Ramos (cell line): ENCODE results near the gene SNN.

Experiments
- in situ Hi-C: fragments of 300-500 bp; cut with MboI; formaldehyde crosslinking; loops from one replicate; pipeline ENCODE4 v1.14.3; 2022; ENCODE audit warnings: low sequenced_read_pairs; ENCODE audit not compliant: unreplicated experiment

The SNN gene

DNA sequence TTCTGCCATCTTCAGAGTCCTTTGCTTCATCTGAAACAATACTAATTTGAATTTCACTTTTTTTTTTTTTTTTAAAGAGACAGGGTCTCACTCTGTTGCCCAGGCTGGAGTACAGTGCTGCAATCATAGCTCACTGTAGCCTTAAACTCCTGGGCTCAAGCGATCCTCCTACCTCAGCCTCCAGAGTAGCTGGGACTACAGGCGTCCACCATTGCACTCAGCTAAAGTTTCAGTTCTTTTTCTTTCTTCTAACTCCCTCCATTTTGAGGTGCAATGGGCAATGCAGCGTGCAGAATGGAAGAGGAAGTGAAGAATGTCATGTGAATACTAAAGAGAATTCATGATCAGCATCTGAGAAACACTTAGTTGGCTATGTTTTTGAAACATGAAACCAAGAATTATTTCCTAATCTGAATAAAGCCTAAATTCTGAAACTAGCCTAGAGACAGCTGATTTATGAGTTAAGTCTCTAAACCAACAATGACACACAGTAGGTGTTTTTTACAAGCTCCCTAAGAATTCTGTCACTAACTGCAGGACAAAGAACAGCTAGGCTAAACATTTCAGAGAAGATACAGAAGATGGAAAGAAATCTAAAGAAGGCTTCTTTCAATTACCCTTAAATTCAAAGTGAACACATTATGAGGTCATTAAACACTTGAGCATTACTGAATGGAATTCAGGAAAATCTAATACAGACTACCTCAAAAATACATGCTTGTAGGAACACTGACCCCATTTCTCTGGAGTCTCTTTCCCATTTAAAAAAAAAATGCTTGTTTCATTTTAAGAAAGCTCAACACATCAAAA lies 21.0 kb downstream of the SNN start:
- in situ Hi-C loops = no loop called here

DNA sequence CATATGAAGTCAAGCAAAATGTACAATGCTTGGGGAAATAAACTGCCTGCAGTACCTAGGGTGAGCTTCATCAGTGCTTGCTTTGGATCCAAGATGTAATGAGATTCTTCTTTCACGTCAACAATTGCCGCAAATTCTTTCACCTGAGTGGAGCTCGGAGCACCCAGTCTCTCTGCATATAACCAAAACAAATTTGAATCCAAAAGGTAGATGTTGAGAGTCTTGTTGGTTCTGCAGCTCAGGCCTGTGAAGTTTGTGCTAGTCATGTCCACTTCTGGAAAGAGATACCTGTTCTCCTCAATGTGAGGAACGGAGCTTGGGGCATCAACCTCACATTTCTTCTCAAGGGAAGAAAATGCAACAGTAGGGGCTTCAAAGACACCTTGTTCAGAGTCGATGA lies 23.0 kb downstream of the SNN start:
- in situ Hi-C loops = no loop called here

DNA sequence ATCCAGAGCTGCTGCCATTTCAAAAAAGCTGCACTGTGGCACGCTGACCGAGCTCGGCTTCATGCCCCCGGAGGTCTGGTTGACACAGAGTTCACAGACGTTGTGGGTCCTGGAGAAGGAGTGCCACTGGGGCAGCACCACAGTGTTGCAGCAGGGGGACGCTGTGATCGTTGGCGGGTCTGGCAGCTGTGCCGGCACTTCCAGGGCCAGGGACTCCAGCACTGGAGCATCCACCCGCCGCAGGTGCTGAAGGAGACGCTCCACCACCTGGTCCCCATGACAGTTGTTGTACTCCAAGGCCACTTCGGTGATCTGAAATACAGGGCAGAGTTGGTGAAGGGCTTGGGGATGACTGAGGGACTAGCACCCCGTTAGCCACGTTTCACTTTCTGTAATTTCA lies 23.5 kb downstream of the SNN start:
- in situ Hi-C loops = no loop called here

DNA sequence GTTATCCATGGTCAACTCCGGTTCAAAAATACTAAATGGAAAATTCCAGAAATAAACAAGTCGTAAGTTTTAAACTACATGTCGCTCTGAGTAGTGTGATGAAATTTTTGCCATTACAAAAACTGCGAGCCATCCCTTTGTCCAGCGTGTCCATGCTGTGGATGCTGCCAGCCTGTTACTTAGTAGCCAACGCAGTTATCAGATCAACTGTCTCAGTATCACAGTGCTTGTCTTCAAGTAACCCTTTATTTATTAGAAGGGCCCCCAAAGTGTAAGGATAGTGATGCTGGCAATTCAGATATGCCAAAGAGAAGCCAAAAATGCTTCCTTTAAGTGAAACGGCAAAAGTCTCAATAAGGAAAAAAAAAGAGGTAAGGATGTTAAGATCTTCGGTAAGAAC lies 23.9 kb downstream of the SNN start:
- in situ Hi-C loops = no loop called here

DNA sequence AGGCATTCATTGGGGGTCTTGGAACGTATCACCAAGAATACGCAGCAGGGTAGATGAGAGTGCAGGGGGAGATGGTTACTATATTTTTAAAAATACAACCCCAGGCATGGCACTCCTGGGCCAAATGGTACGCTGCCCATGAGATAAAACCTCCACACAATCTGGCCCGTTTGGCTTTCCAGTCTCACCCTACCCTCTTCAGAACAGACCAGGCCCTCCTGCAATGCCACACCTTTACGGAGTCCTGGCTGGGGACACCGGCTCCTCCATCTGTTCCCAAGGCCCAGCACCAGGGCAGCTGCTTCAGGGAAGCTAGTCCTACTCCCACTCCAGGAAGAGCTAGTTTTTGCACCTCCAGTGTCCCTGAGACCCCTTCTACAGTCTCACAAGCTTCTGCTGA lies 24.4 kb downstream of the SNN start:
- in situ Hi-C loops = no loop called here

DNA sequence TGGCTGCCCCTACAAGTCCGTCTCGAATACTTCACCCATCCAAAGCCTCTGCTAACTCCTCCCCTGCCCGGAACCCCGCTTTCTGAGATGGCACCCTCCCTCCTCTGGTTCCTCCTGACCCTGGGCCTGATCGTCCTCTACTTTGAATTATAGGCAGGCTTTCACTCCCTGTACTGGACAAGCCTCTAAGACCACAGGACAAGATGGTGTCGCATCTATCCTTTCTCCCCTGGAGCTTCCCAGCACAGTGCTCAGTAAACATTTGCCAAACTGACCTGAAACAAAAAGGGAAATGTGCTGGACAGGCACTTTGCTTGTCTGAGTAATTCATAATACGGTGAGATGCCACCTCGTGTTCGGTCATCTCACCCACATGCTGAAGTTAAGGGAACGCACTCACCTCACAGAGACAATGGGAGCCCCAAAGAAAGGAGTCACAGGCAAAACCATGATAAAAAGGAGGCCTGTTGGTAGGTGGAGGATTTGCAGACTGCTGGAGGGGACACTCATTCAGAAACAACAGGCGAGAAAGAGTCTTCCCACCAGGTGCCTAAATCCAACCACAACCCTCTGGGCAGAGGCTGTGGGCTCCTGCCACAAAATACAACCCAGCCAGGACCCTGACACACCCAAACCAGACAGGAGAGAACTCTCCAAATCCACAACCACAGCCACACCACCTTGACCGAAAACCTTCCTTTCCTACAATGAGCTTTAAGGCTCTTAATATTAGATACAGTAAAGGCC lies 28.2 kb downstream of the SNN start:
- in situ Hi-C loops = no loop called here

DNA sequence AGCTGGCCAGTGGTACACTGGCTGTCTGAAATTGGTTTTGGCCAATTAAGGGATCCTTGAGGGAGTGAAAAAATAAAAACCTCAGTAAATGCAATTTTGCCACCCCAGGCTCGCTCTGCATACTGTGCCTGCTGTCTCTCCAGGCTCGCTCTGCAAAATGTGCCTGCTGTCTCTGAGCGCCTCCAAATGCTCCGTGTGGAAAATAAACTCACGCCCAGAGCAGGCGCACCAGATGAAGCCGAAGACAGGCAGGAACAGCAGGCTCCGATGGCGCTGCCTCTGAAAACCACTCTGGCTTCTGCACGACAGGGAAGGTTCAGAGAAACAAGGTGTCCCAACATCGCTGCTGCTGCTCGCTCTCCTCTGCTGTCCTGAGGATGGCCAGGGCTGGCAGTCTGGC lies 29.1 kb downstream of the SNN start:
- in situ Hi-C loops = no loop called here

DNA sequence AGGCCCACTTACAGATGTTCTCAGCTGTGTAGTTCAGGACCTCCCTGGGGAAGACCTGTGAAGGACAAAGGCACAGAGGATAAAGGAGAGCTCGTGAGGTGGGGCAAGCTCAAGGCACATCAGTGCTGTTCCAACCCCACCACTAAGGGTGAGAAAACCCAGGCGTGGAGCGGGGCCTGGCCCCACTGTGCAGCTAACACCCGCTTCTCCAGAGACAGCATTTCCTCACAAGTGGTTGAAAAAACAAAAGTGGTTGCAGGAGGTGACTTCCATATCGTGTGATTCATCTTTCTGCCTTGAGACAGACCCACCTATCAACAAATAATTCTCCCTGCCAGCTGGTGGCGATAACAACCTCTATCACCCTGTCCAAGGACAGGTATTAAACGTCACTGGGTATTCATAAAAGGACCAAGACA lies 30.0 kb downstream of the SNN start:
- in situ Hi-C loops = no loop called here

DNA sequence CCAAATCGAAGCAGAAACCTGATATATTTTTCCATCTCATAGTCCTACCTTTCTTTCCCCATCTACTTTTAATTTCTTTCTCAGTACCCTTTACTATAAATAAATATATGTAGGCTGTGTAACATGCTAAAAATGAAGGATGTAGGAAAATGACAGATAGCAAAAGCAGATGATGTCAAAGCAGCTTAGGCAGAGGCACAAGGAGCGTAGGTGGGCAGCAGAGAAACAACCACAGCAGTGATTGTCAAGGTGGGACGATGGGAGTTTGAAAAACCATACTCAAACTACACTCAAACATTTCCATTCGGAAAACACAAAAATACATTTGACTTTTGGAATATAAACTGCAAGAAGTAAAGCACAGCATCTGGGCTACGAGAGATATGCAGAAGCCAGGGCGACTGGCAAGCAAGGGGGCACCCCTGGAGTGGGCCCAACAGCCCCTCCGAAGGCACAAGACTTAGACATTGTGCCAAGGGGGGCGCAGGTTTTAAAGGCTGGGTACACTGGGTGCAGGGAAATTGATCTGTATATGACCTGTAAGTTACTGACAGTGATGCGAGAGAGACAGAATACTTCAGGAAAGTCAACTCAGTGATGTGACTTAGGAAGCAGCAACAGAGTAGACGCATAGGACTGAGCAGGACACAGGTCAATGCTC lies 31.1 kb downstream of the SNN start:
- in situ Hi-C loops = no loop called here

DNA sequence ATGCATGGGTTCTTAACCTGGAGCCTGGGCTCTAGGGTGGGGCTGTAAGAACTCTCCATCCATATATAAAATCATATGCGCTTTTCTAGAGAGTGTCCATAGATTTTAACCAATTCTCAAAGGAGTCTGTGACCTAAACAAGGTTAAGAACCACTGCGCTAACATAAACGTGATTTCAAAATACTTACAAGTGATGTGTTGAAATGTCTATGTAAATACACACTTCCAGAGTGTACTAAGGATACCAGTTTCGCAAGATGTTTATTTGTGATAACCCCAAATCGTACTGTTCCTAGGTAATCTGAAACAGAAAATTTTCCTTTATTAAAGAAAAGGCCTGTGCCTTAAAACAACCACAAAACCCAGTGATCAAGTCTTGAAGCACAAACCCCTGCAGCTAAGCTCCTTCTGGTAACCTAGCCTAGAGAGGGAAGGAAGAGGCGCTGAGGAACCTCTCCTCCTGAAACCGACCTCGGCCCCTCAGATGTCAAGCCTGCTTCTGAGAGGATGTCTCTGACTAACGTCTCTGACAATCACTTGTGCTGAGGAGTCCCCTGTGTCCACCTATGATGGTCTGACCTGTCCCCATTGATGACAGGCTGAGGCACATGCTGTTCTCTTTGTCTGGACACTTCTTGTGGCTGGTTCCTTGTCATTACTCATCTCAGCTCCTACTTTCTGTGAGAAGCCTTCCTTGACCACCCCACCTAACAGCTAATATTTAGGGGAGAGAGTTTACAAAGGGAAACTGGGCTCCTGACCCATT lies 32.2 kb downstream of the SNN start:
- in situ Hi-C loops = no loop called here

DNA sequence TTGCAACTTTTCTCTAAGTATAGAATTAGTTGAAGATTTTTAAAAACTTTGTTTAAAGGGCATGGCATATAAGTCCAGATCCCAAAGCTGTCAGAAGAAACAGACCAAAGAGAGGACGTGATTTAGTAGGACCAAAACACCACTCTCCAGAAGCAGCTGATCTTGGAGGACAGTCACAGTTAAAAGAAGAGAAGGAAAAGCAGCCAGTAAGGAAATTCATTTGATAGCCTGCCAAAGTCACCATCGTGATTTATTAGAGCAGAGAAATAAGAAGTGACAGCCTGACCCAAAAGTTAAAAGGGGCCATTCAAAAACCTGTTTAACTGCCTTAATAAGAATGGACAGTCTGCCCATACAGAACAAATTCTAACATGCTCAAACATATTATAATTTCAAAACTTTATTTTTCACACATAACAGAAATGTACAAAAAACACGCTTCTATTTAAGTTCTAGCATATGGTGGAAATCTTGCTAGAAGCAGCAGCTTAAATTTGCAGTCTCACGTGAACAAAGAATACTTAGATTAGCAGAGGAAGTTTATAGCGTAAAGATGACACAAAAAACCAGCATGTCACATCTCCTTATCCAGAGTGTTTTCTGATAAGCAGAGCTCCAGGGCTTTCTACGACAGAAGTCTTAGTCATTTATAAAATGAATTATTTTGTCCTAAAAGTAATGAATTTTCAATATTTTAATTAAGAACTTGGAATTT lies 37.2 kb downstream of the SNN start:
- in situ Hi-C loops = no loop called here

DNA sequence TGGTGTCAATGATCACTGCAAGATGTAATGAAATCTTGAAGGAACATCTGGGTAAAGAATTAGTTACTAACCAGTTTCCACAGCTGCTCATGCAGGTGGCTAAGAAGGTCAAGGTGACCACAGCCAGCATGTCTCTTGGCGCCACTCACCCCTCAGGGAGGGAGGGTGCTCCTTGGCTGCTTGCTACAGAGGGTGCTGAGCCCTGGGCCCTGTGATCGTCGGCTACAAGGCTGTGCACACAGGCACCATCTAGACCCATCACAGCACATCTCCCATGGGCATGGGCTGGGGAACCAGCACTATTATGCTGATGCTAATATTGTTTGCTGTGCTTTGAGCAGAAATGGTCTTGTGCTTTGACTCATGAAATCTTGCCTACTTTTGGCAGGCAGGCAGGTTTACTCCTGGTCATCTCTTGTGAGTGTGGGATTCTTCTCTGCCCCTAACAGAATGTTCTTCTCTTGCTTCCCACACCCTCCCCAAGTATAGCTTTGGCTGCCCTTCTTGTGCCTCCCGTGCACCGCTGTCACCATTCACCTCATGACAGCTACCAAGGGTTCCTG lies 38.0 kb downstream of the SNN start:
- in situ Hi-C loops = no loop called here

DNA sequence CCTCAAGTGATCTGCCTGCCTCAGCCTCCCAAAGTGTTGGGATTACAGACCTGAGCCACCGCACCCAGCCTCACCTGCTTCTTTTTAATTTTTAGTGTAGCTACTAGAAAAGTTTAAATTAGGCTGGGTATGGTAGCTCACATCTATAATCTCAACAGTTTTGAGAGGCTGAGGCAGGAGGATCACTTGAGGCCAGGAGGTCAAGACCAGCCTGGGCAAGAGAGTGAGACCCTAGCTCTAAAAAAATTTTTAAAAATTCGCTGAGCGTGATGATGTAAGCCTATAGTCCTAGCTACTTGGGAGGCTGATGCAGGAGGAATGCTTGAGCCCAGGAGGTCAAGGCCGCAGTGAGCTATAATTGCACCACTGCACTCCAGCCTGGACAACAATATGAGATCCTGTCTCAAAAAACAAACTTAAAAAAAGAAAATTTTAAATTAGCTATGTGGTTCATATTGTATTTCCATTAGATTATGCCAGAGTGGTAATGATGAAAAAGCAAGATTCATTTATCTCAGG lies 39.5 kb downstream of the SNN start:
- in situ Hi-C loops = no loop called here

DNA sequence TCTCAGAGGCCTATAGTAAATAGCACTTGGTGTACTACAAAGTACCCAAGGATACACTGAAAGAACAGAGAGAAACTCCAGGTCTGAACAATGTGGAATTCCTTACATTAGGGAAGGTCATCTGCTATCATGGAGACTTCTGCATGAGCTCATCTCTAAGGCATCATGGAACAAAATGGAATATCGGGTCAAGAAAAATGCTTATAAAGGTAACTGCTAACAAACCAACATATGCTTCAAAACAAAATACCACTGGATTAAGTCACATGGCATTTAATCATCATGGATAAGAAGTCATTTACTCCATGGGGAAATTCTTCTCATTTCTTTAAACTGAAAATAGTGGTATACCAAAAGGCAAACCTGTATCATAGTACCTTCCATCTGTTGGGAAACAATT lies 40.2 kb downstream of the SNN start:
- in situ Hi-C loops = no loop called here

DNA sequence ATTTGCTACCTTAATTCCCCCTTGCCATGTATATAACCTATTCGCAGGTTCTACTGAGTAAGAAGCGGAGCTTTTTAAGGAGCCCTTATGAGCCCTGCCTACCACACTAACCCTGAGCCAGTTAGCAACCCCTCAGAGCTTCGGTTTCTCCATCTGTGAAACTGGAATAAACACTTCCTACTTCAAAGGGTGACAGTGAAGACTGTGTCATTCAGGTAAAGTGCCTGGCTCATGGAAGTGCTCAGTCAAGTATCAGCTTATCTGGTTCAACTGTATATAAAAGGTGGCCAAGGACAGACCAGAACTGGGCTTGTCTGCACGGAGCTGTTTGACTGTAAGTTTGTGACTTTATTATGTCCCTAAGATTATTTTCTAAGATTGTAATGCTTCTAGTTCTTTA lies 43.4 kb downstream of the SNN start:
- in situ Hi-C loops = loop anchor here (10.0 kb wide), 1 partner anchor 307 kb away; no protein-coding TSS in a partner anchor

DNA sequence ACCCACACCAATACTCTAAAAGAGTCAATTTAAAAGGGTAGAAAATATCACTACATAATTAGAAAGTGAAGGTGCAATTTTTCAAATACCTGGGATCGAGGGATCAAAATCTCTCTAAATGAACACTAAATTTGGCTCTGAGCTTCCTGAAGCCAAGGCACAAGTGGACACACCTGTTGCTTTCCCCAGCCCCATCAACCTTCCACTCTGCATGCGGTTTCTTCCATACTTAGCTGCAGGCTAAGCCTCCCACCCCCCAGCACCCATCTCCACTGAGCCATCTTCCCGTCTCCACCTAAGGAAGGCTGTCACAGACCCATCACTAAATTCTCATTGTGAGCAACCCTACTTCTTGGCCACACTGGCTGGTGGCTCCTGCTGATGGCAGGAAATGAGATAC lies 43.9 kb downstream of the SNN start:
- in situ Hi-C loops = loop anchor here (10.0 kb wide), 1 partner anchor 307 kb away; no protein-coding TSS in a partner anchor

DNA sequence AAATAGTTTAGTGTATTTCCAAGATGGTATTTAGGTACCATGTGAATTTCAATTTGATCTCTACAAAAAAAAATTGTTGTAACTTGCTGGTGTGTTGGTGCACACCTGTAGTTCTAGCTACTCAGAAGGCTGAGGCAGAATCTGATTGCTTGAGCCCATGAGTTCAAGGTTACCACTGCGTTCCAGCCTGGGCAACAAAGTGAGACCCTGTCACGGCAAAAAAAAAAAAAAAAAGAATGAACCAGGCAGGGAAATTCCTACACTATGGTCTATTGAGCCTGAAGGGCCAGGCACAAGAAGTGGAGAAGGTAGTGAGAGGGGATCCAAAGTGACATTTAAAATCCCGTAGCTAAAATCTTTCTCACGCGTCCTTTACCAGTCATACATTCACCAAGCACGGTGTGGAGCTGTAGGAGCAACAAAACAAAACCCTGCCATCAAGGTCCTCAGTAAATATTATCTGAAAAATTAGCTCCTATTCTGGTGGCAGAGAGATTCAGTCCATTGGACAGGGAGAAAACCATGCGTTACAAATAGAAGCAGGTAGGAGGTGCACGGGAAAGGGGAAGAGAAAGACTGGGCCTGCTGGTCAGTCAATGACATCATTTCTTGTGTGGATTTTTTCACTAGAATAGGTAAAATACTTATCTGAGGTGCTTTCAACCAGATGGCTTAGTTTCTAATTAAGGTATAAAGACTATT lies 47.1 kb downstream of the SNN start:
- in situ Hi-C loops = loop anchor here (10.0 kb wide), 1 partner anchor 311 kb away; no protein-coding TSS in a partner anchor

DNA sequence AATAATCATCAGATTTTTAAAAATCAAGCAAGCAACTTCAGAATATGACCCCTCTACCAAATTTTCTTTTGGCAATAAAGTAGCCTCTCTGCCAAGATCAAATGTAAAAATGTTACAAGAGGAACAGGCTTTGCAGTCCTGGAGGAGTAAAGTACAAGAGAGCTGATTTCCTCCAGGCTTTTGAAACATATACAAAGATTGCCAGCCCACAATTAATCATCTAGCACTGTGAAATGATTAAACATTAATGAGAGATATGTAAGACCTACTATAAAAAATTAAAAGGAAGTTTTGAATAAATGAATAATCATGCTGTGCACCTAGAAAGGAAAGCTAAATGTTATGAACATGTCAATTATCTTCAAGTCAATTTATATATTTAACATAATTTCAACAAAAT lies 48.1 kb downstream of the SNN start:
- in situ Hi-C loops = loop anchor here (10.0 kb wide), 1 partner anchor 312 kb away; no protein-coding TSS in a partner anchor
